ENCODE data around the gene CA14. TPM values are rescaled to one million over a fixed set of nuclear protein-coding genes. Genes with fewer than 3 reads are reported as not detected.

CA14 gene
- total and polyA plus RNA-seq, 9 of the 15 experiments (the other 6 are each of a cell fraction or from before 2014, with no cell fraction given): 0.13 to 0.57 (median 0.26) TPM; not detected in 1

- H3K4me3 ChIP-seq: no peak overlapping the region
- H3K4me1 ChIP-seq (replicated peaks in 1 of 2; ENCODE audit: control insufficient read depth in 2 of 2, insufficient read depth in 2 of 2, low read length in 2 of 2): peaks cover 0 to 12% of the 10 kb centered on the region in 2 experiments; a peak in 2 of 5 replicates
- no peak for DNase-seq (ENCODE audit: extremely low read depth in 1 of 4, low spot score in 3 of 4)
- no peaks in the 10 kb centered on the region for H3K27me3 ChIP-seq (ENCODE audit: control insufficient read depth in 2 of 2, insufficient read depth in 2 of 2, low read length in 2 of 2)
- H3K4me2 ChIP-seq (ENCODE audit: insufficient read depth, low read length): no peak overlapping the region
- no peaks in the 10 kb centered on the region for H3K9me3 ChIP-seq (replicated peaks; ENCODE audit: control insufficient read depth, insufficient read depth, low read depth, low read length)
- TF ChIP-seq PHB (CRISPR knock-in tag; IDR thresholded peaks at IDR 0.05): no peak
- no peak for TF ChIP-seq IRF1 (CRISPR knock-in tag; IDR thresholded peaks at IDR 0.05; ENCODE audit: borderline replicate concordance)
- no peak for TF ChIP-seq ZBTB33 (CRISPR knock-in tag; IDR thresholded peaks at IDR 0.05)
- TF ChIP-seq SP1 (CRISPR knock-in tag; IDR thresholded peaks at IDR 0.05): no peak
- TF ChIP-seq RBM34 (IDR thresholded peaks at IDR 0.05; ENCODE audit: borderline replicate concordance, insufficient read depth, low read length): no peak
- no peak for TF ChIP-seq ZNF224 (CRISPR knock-in tag; IDR thresholded peaks at IDR 0.05)
- no peak for TF ChIP-seq ETV6 (IDR thresholded peaks at IDR 0.05; ENCODE audit: borderline replicate concordance in 1 of 2, low read depth in 2 of 2, low read length in 1 of 2)
- no peak for TF ChIP-seq ETV6 (CRISPR knock-in tag; IDR thresholded peaks at IDR 0.05; ENCODE audit: borderline replicate concordance)
- no peak for TF ChIP-seq MXD1 (CRISPR knock-in tag; IDR thresholded peaks at IDR 0.05; ENCODE audit: borderline replicate concordance, poor library complexity, severe bottlenecking)
- TF ChIP-seq MYBL2 (IDR thresholded peaks at IDR 0.05; ENCODE audit: low read depth): no peak
- TF ChIP-seq MYBL2 (CRISPR knock-in tag; IDR thresholded peaks at IDR 0.05; ENCODE audit: borderline replicate concordance): no peak
- no peak for TF ChIP-seq ILK (tag; IDR thresholded peaks at IDR 0.05; ENCODE audit: borderline replicate concordance, low read depth)
- TF ChIP-seq SAFB (IDR thresholded peaks at IDR 0.05; ENCODE audit: borderline replicate concordance, low read depth, low read length): no peak
- TF ChIP-seq ZNF561 (CRISPR knock-in tag; conservative IDR thresholded peaks at IDR 0.05): no peak
- TF ChIP-seq SPI1 (IDR thresholded peaks at IDR 0.05; ENCODE audit: borderline replicate concordance, low read depth, low read length): no peak
- WGBS (ENCODE audit: insufficient coverage, low coverage, missing lambda C conversion rate): 23% methylated on average over 2 of the region's 2 CpGs
- no peaks in the 10 kb centered on the region for H3K79me2 ChIP-seq (ENCODE audit: control insufficient read depth, insufficient read depth, low read length)
- intact Hi-C loops (cut with micrococcal nuclease) (no loop called here), in situ Hi-C loops (cut with MboI) (no loop called here)
- no TSS peak for BruUV-seq (replicated peaks)
- no peak overlapping the region for H3K9ac ChIP-seq (ENCODE audit: insufficient read depth in 1 of 2, low read depth in 2 of 2, low read length in 2 of 2)
- no peak overlapping the region for H2AFZ ChIP-seq (ENCODE audit: low read depth, low read length)
- 0 out of 2 replicates have a peak, but pooled peaks cover 4% of the 10 kb centered on the region for H4K20me1 ChIP-seq (replicated peaks; ENCODE audit: control insufficient read depth, insufficient read depth, low read length)
- peaks cover 14% of the 10 kb centered on the region for H3K36me3 ChIP-seq (ENCODE audit: control insufficient read depth, insufficient read depth, low read length)
- CTCF ChIA-PET (ENCODE audit: low intra/inter-chr PET ratio): no interaction called here
- H3K27ac ChIP-seq (ENCODE audit: extremely low read depth, low read depth, low read length): no peak overlapping the region
- FAIRE-seq: no peak
- H3K9me1 ChIP-seq (ENCODE audit: control insufficient read depth, insufficient read depth, low read length): no peaks in the 10 kb centered on the region
- ATAC-seq: no peak
- POLR2A ChIA-PET: interaction anchor here (0.6 to 1.5 kb wide), 4 partner anchors 10 to 143 kb away, joined by 3 to 6 read pairs (median 3); partner anchors contain the start of gene RPRD2
Measured at GRCh38 chr1:150311762-150312161, 54.2 kb downstream of the CA14 start.

Data from K562 (cell line).